Activated CD4-positive, alpha-beta T cell treated with anti-CD3 and anti-CD28 coated beads, Interleukin-2, amount 10 ng/mL, durations not matched to agents 7 days and 5 days (primary cell): ENCODE results near the gene ACTL6B. TPM values are rescaled to one million over a fixed set of nuclear protein-coding genes. Genes with fewer than 3 reads are reported as not detected.
A peak's percentile ranks its signal among the peaks of the same experiment; 100 is the strongest.
"Not testable (repeated sequence)": the region's sequence is repeated elsewhere in the genome, so short reads cannot be mapped to it uniquely, and the experiment has no call there.

Experiments
- CTCF ChIA-PET: fragments of 350-600 bp; sonication (Branson Sonifier 250); formaldehyde crosslinking; loops from one replicate; lab custom pipeline; 2021; ENCODE audit warnings: antibody characterized with exemption; lab: Charles Lee
- POLR2A ChIA-PET: fragments of 350-600 bp; sonication (Branson Sonifier 250); formaldehyde crosslinking; loops from one replicate; lab custom pipeline; 2021; ENCODE audit warnings: antibody characterized with exemption; lab: Charles Lee
- DNase-seq: peaks from one replicate; pipeline ENCODE4 v3.0.0-alpha.2; 2020
- H3K27ac Mint-ChIP-seq: one replicate; pipeline ENCODE4 v1.8.0; 2021; ENCODE audit warnings: mild to moderate bottlenecking, moderate library complexity, mixed read lengths
- H3K27me3 Mint-ChIP-seq: one replicate; pipeline ENCODE4 v1.8.0; 2021; ENCODE audit warnings: mixed read lengths
- H3K36me3 Mint-ChIP-seq: one replicate; pipeline ENCODE4 v1.8.0; 2021; ENCODE audit warnings: low read depth, mixed read lengths
- H3K4me1 Mint-ChIP-seq: one replicate; pipeline ENCODE4 v1.8.0; 2021; ENCODE audit warnings: mixed read lengths
- H3K4me3 Mint-ChIP-seq: one replicate; pipeline ENCODE4 v1.8.0; 2021; ENCODE audit warnings: mild to moderate bottlenecking, moderate library complexity, mixed read lengths
- H3K9me3 Mint-ChIP-seq: one replicate; pipeline ENCODE4 v1.8.0; 2021; ENCODE audit warnings: mixed read lengths
- total RNA-seq, 2 experiments: library from RNA; stranded (reverse); gene quantifications; one replicate each; pipeline ENCODE4 v1.2.3, GENCODE V29; 2021

The ACTL6B gene
- total RNA-seq, 2 experiments from 2014 or later: not detected

GRCh38 chr7:100674411-100675104, 18.3 kb upstream of the ACTL6B start:
- ChIA-PET CTCF (interaction anchor here (1.1 to 2.8 kb wide), 2 partner anchors 15 to 31 kb away, joined by 3 to 11 read pairs; partner anchors contain the start of gene POP7), POLR2A (no interaction called here)
- no peak for DNase-seq
- peaks cover 31% of the 10 kb centered on the region for H3K4me1 Mint-ChIP-seq
- H3K27ac Mint-ChIP-seq: peak overlapping the region; percentile 95
- H3K27me3 Mint-ChIP-seq: peaks cover 5% of the 10 kb centered on the region
- peaks cover 24% of the 10 kb centered on the region for H3K36me3 Mint-ChIP-seq
- peak overlapping the region; percentile 97 for H3K4me3 Mint-ChIP-seq
- no peaks in the 10 kb centered on the region for H3K9me3 Mint-ChIP-seq

DNA sequence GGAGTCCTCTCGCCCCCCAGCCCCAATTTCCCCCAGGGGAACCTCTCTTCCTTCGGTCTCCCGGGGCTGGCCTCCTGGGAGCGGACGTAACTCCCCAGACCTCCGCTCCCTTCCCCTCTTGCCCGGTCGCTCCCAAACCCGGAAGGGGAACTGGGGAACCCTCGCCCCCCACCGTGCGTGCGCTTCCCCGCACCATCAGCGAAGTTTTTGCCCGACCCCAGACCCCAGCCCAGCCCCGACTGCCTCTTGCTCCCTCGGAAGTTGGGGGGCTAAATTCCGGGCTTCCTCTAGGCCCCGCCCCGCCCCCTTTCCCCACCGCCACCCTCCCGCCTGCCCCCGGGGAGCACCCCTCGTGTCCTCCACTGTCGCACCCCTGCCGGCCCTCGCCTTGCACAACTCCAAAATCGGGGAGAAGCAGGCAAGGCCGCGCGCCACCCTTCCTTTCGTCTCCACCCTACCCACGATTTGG, 17.7 kb upstream of the ACTL6B start:
- POLR2A ChIA-PET: no interaction called here
- H3K27me3 Mint-ChIP-seq: peaks cover 5% of the 10 kb centered on the region
- CTCF ChIA-PET: interaction anchor here (1.1 kb wide), 1 partner anchor 32 kb away, joined by 3 read pairs; the partner anchor contains the start of gene POP7
- DNase-seq: peak; percentile 48
- H3K36me3 Mint-ChIP-seq: peaks cover 20% of the 10 kb centered on the region
- H3K27ac Mint-ChIP-seq: peak overlapping the region; percentile 95
- no peaks in the 10 kb centered on the region for H3K9me3 Mint-ChIP-seq
- H3K4me3 Mint-ChIP-seq: peak overlapping the region; percentile 97
- peaks cover 27% of the 10 kb centered on the region for H3K4me1 Mint-ChIP-seq

- POLR2A ChIA-PET: no interaction called here
- CTCF ChIA-PET: interaction anchor here (0.6 to 1.6 kb wide), 7 partner anchors 32 to 219 kb away, joined by 3 to 9 read pairs (median 3); partner anchors contain the start of genes FBXO24, LRCH4, POP7 and SLC12A9
- Mint-ChIP-seq H3K27me3 (peaks cover 5% of the 10 kb centered on the region), H3K36me3 (peaks cover 19% of the 10 kb centered on the region), H3K4me3 (peak within 1 kb of the TSS; percentile 97), H3K27ac (peak within 1 kb of the TSS; percentile 97), H3K4me1 (peaks cover 25% of the 10 kb centered on the region), H3K9me3 (no peaks in the 10 kb centered on the region)
- peak; percentile 99 for DNase-seq
These were observed 17.2 kb upstream of the ACTL6B start, which contains the start of gene GNB2 for GRCh38 chr7:100673302-100673941. GNB2 (plus strand) TSS chr7:100673740; CDS start chr7:100676266, 2,526 bp downstream.

DNA sequence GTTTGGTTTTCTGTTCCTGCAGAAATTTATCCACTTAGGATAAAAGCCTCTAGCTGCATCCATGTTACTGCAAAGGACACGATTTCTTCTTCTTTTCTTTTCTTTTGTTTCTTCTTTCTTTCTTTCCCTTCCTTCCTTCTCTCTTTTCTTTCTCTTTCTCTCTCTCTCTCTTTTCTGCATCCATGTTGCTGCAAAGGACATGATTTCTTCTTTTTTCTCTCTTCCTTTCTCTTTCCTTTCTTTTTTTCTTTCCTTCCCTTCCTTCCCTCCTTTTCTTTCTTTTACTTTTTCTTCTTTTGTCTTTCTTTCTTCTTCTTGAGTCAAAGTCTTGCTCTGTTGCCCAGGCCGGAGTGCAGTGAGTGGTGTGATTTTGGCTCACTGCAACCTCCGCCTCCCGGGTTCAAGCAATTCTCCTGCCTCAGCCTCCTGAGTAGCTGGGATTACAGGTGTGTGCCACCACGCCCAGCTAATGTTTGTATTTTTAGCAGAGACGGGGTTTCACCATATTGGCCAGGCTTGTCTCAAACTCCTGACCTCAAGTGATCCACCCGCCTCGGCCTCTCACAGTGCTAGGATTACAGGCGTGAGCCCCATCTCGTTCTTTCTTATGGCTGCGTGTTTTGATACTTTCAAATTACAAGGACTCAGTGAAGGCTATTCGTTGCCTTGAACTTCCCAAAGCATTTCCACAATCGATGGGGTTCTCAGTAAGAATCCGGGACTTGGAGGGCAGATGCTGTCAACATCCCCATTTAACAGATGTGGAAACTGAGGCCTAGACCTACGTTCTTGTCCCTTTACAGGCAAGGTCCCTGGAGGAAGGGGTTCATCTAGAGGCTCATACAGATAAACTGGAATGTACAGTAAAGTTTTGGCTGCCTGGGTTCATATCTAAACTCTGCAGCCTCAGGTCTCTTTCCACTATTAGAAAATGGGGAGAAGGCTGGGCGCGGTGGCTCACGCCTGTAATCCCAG, 15.4 kb upstream of the ACTL6B start:
- peaks cover 7% of the 10 kb centered on the region for H3K36me3 Mint-ChIP-seq
- H3K27me3 Mint-ChIP-seq: peaks cover 5% of the 10 kb centered on the region
- no peak for DNase-seq
- no peak overlapping the region for H3K4me3 Mint-ChIP-seq
- ChIA-PET POLR2A (no interaction called here), CTCF (interaction anchor here (1.6 to 1.9 kb wide), 2 partner anchors 42 to 86 kb away, joined by 4 read pairs; partner anchors contain the start of genes FBXO24 and LRCH4)
- peaks cover 14% of the 10 kb centered on the region for H3K4me1 Mint-ChIP-seq
- no peaks in the 10 kb centered on the region for H3K9me3 Mint-ChIP-seq
- H3K27ac Mint-ChIP-seq: no peak overlapping the region

GRCh38 chr7:100670074-100670473, 13.8 kb upstream of the ACTL6B start:
- peaks cover 11% of the 10 kb centered on the region for H3K4me1 Mint-ChIP-seq
- H3K9me3 Mint-ChIP-seq: no peaks in the 10 kb centered on the region
- H3K27me3 Mint-ChIP-seq: peaks cover 5% of the 10 kb centered on the region
- ChIA-PET CTCF (interaction anchor here (0.6 to 1.9 kb wide), 3 partner anchors 25 to 84 kb away, joined by 3 to 4 read pairs (median 3); partner anchors contain the start of genes FBXO24 and LRCH4), POLR2A (no interaction called here)
- H3K36me3 Mint-ChIP-seq: peaks cover 3% of the 10 kb centered on the region
- DNase-seq: no peak
- no peak overlapping the region for H3K4me3 Mint-ChIP-seq
- H3K27ac Mint-ChIP-seq: no peak overlapping the region

GRCh38 chr7:100669106-100669505, 12.9 kb upstream of the ACTL6B start:
- H3K4me3 Mint-ChIP-seq, H3K36me3 Mint-ChIP-seq, POLR2A ChIA-PET, H3K27me3 Mint-ChIP-seq, H3K27ac Mint-ChIP-seq, DNase-seq, H3K9me3 Mint-ChIP-seq: not testable (repeated sequence)
- peaks cover 11% of the 10 kb centered on the region for H3K4me1 Mint-ChIP-seq
- CTCF ChIA-PET: interaction anchor here (0.7 to 1.7 kb wide), 2 partner anchors 22 to 204 kb away, joined by 4 read pairs; no protein-coding TSS in a partner anchor

DNA sequence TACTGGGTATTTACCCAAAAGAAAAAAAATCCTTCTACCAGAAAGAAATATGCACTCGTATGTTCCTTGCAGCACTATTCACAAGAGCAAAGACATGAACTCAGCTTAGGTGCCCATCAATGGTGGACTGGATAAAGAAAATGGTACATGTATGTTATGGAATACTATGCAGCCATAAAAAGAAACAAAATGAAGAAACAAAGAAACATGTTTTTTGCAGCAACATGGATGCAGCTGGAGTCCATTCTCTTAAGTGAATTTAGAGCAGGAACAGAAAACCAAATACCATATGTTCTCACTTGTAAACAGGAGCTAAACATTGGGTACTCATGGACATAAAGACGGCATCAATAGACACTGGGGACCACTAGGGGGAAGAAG, 11.8 kb upstream of the ACTL6B start:
- ChIA-PET CTCF (interaction anchor here (1.7 kb wide), 1 partner anchor 24 kb away, joined by 4 read pairs; no protein-coding TSS in a partner anchor), POLR2A (no interaction called here)
- H3K27me3 Mint-ChIP-seq: peaks cover 5% of the 10 kb centered on the region

GRCh38 chr7:100667331-100668068, 11.3 kb upstream of the ACTL6B start:
- POLR2A ChIA-PET: no interaction called here
- CTCF ChIA-PET: interaction anchor here (0.6 to 1.7 kb wide), 2 partner anchors 24 to 59 kb away, joined by 4 read pairs; no protein-coding TSS in a partner anchor

More for the DNA sequence above, 11.8 kb upstream of the ACTL6B start:
- Mint-ChIP-seq H3K4me1 (peaks cover 9% of the 10 kb centered on the region), H3K9me3 (no peaks in the 10 kb centered on the region), H3K36me3 (no peaks in the 10 kb centered on the region), H3K27ac (no peak overlapping the region), H3K4me3 (no peak overlapping the region)
- DNase-seq: no peak

GRCh38 chr7:100665168-100665726, 9.0 kb upstream of the ACTL6B start:
- no peaks in the 10 kb centered on the region for H3K36me3 Mint-ChIP-seq
- H3K27me3 Mint-ChIP-seq: peaks cover 2% of the 10 kb centered on the region
- no peaks in the 10 kb centered on the region for H3K4me1 Mint-ChIP-seq
- H3K27ac Mint-ChIP-seq: no peak overlapping the region
- no peak overlapping the region for H3K4me3 Mint-ChIP-seq
- ChIA-PET POLR2A (no interaction called here), CTCF (interaction anchor here (1.2 kb wide), 1 partner anchor 40 kb away, joined by 3 read pairs; the partner anchor contains the start of gene POP7)
- no peak for DNase-seq
- no peaks in the 10 kb centered on the region for H3K9me3 Mint-ChIP-seq

More at GRCh38 chr7:100667331-100668068, 11.3 kb upstream of the ACTL6B start:
- H3K4me1 Mint-ChIP-seq: peaks cover 3% of the 10 kb centered on the region
- no peaks in the 10 kb centered on the region for H3K36me3 Mint-ChIP-seq
- no peak overlapping the region for H3K27ac Mint-ChIP-seq
- no peaks in the 10 kb centered on the region for H3K9me3 Mint-ChIP-seq
- no peak overlapping the region for H3K4me3 Mint-ChIP-seq
- DNase-seq: no peak
- H3K27me3 Mint-ChIP-seq: peaks cover 5% of the 10 kb centered on the region

DNA sequence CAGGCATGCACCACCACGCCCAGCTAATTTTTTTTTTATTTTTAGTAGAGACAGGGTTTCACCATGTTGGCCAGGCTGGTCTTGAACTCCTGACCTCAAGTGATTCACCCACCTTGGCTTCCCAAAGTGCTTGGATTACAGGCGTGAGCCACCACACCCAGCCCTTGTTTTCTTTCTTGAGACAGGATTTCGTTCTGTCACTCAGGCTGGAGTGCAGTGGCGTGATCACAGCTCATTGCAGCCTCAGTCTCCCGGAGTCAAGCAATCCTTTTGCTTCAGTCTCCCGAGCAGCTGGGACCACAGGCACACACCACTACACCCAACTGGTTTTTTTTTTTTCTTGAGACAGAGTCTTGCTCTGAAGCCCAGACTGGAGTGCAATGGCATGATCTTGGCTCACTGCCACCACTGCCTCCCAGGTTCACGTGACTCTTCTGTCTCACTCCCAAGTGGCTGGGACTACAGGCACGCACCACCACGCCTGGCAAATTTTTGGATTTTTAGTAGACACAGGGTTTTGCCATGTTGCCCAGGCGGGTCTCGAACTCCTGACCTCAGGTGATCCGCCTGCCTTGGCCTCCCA, 6.0 kb upstream of the ACTL6B start:
- H3K9me3 Mint-ChIP-seq, H3K4me1 Mint-ChIP-seq, H3K4me3 Mint-ChIP-seq, CTCF ChIA-PET, POLR2A ChIA-PET, DNase-seq, H3K36me3 Mint-ChIP-seq, H3K27ac Mint-ChIP-seq: not testable (repeated sequence)
- peaks cover 16% of the 10 kb centered on the region for H3K27me3 Mint-ChIP-seq
